ENCODE results near the gene UBE2G1.

The UBE2G1 gene

GRCh38 chr17:4366327-4367063 lies at the start of gene UBE2G1:
UBE2G1 (minus strand) TSS chr17:4366675; CDS start chr17:4366316, 359 bp downstream.
- TF ChIP-seq CTCF (IDR thresholded peaks at IDR 0.05; ENCODE audit: low read depth, low read length, missing control alignments): peak; percentile 28
- H3K4me3 ChIP-seq (replicated peaks; ENCODE audit: low read depth, low read length): peak within 1 kb of the TSS; percentile 64
- DNase-seq (ENCODE audit: extremely low read depth, low read depth): peak; percentile 77

DNA sequence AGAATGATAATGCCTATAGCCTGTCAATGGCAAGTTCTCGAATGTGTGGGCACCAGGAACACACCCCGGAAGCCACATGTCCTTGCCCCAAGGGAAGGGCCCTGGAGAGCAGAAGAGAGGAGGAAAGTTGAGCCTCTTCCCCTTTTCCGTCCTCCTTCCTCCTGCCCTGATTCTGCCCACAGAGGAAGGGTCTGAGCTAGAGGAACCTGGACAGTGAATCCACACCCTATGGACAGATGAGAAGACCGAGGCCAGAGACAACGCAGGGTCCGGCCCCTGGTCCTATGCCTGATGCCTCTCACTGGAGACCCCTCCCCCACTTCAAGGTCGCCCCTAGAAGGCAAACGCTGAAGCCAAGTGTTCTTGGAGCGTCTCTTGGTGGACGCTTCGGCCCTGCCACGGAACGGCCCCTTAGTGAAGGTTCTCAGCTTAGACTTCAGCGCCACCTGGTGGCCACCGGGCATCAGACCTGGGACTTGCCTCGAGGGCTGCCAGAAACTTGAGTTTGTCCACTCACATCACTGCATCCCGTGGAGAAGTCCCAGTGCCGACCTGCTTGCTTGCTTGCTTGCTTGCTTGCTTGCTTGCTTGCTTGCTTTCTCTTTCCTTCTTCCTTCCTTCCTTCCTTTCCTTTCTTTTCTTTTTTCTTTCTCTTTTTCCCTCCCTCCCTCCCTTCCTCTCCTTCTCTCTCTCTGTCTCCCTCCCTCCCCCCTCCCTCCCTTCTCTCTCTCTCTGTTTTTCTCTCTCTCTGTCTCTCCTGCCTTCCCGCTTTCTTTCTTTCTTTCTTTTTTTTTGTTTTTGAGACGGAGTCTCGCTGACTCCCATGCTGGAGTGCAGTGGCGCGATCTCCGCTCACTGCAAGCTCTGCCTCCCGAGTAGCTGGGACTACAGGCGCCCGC lies 46.7 kb upstream of the UBE2G1 start:
- DNase-seq (ENCODE audit: extremely low read depth, low read depth): peak; percentile 75
- TF ChIP-seq CTCF (IDR thresholded peaks at IDR 0.05; ENCODE audit: low read depth, low read length, missing control alignments): peak; percentile 87
- H3K4me3 ChIP-seq (replicated peaks; ENCODE audit: low read depth, low read length): no peak overlapping the region

DNA sequence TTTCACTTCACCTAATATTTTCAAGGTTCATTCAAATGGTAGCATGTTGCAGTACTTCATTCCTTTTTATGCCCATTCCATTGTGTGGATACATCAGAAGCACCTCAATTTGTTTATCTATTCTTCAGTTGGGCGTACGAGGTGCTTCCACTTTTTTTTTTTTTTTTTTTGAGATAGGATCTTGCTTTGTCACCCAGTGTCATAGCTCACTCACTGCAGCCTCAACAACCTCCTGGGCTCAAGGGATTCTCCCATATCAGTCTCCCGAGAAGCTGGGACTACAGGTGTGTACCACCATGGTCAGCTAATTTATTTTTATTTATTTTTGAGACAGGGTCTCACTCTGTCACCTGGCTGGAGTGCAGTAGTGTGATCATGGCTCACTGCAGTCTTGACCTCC lies 44.7 kb upstream of the UBE2G1 start:
- H3K4me3 ChIP-seq (replicated peaks; ENCODE audit: low read depth, low read length): no peak overlapping the region
- DNase-seq (ENCODE audit: extremely low read depth, low read depth): no peak
- no peak for TF ChIP-seq CTCF (IDR thresholded peaks at IDR 0.05; ENCODE audit: low read depth, low read length, missing control alignments)

- no peak for DNase-seq (ENCODE audit: extremely low read depth, low read depth)
- H3K4me3 ChIP-seq (replicated peaks; ENCODE audit: low read depth, low read length): no peak overlapping the region
- TF ChIP-seq CTCF (IDR thresholded peaks at IDR 0.05; ENCODE audit: low read depth, low read length, missing control alignments): no peak
These were observed 43.2 kb upstream of the UBE2G1 start for GRCh38 chr17:4409659-4410058.

- no peak for DNase-seq (ENCODE audit: extremely low read depth, low read depth)
- no peak for TF ChIP-seq CTCF (IDR thresholded peaks at IDR 0.05; ENCODE audit: low read depth, low read length, missing control alignments)
- H3K4me3 ChIP-seq (replicated peaks; ENCODE audit: low read depth, low read length): no peak overlapping the region
These were observed 41.4 kb upstream of the UBE2G1 start for GRCh38 chr17:4407851-4408250.

DNA sequence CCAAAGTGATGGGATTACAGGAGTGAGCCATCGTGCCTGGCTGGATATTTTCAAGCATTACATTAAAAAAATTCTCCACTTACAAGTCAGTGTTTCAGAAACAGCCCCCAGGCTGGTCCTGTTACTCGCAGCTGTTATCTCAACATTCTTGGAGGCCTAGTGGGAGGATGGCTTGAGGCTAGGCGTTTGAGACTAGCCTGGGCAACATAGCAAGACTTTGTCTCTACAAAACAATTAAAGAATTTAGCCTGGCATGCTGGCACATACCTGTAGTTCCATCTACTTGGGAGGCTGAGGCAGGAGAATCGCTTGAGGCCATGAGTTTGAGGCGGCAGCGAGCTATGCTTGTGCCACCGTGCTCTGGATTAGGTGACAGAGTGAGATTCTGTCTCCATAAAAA lies 40.7 kb upstream of the UBE2G1 start:
- H3K4me3 ChIP-seq (replicated peaks; ENCODE audit: low read depth, low read length): no peak overlapping the region
- no peak for TF ChIP-seq CTCF (IDR thresholded peaks at IDR 0.05; ENCODE audit: low read depth, low read length, missing control alignments)
- DNase-seq (ENCODE audit: extremely low read depth, low read depth): no peak

All from HFF-Myc (cell line).